Mesenchymal stem cell (in vitro differentiated cells and primary cell): ENCODE results near the gene XPO6.
"Not testable (repeated sequence)": the region's sequence is repeated elsewhere in the genome, so short reads cannot be mapped to it uniquely, and the experiment has no call there.

ENCODE experiments used
- DNase-seq: peaks from one replicate; pipeline ENCODE4 v3.0.0-alpha.2; 2013
- H2AFZ ChIP-seq: one replicate; pipeline ENCODE4 v1.6.1; 2013; ENCODE audit warnings: low read depth, mild to moderate bottlenecking, control low read depth, inconsistent platforms, low read length, moderate library complexity
- H2AK5ac ChIP-seq: 2 replicates; pipeline ENCODE4 v1.6.1; 2013; ENCODE audit warnings: low read length, moderate library complexity, mild to moderate bottlenecking, inconsistent platforms; ENCODE audit not compliant: severe bottlenecking
- H2BK120ac ChIP-seq: one replicate; pipeline ENCODE4 v1.6.1; 2013; ENCODE audit warnings: low read depth, mild to moderate bottlenecking, inconsistent platforms, low read length, moderate library complexity
- H2BK12ac ChIP-seq, 2 experiments: one replicate each; pipeline ENCODE4 v1.6.1; 2013; ENCODE audit warnings: inconsistent platforms in 2 of 2, low read length in 2 of 2, mild to moderate bottlenecking in 2 of 2, moderate library complexity in 2 of 2, control low read depth in 1 of 2
- H2BK15ac ChIP-seq: one replicate; pipeline ENCODE4 v1.6.1; 2013; ENCODE audit warnings: mild to moderate bottlenecking, low read depth, inconsistent platforms; ENCODE audit not compliant: poor library complexity, severe bottlenecking
- H2BK5ac ChIP-seq: 2 replicates; pipeline ENCODE4 v1.6.1; 2013; ENCODE audit warnings: low read depth, mild to moderate bottlenecking, low read length, control low read depth, inconsistent platforms; ENCODE audit not compliant: poor library complexity, severe bottlenecking
- H3K14ac ChIP-seq, 2 experiments: one replicate each; pipeline ENCODE4 v1.6.1; 2013; ENCODE audit warnings: inconsistent platforms in 2 of 2, low read length in 2 of 2, control low read depth in 1 of 2, mild to moderate bottlenecking in 1 of 2, moderate library complexity in 1 of 2
- H3K18ac ChIP-seq, 2 experiments: one replicate each; pipeline ENCODE4 v1.6.1; 2013; ENCODE audit warnings: inconsistent platforms in 2 of 2, low read length in 2 of 2, control low read depth in 1 of 2, low read depth in 1 of 2, mild to moderate bottlenecking in 1 of 2
- H3K23ac ChIP-seq, 2 experiments: one replicate each; pipeline ENCODE4 v1.6.1; 2013; ENCODE audit warnings: inconsistent platforms in 2 of 2, low read length in 2 of 2, mild to moderate bottlenecking in 2 of 2, moderate library complexity in 2 of 2, control low read depth in 1 of 2
- H3K27ac ChIP-seq: 2 replicates; pipeline ENCODE4 v1.5.1; 2013; ENCODE audit warnings: mild to moderate bottlenecking, moderate library complexity, low read length, control low read depth, inconsistent platforms; ENCODE audit not compliant: poor library complexity, severe bottlenecking
- H3K27me3 ChIP-seq, 2 experiments: 2 replicates each; pipeline versions ENCODE4 v1.6.1 to v1.7.0; 2013; ENCODE audit warnings: low read length in 2 of 2, mild to moderate bottlenecking in 2 of 2, moderate library complexity in 2 of 2, control low read depth in 1 of 2, inconsistent platforms in 1 of 2; ENCODE audit not compliant: control insufficient read depth in 1 of 2, insufficient read depth in 1 of 2
- H3K36me3 ChIP-seq, 2 experiments: 2 replicates each; pipeline versions ENCODE4 v1.6.1 to v1.7.0; 2013; ENCODE audit warnings: low read length in 2 of 2, control low read depth in 1 of 2, inconsistent platforms in 1 of 2, low read depth in 1 of 2, mild to moderate bottlenecking in 1 of 2; ENCODE audit not compliant: insufficient read depth in 2 of 2, control insufficient read depth in 1 of 2
- H3K4ac ChIP-seq, 2 experiments: one replicate each; pipeline ENCODE4 v1.6.1; 2013; ENCODE audit warnings: inconsistent platforms in 2 of 2, low read length in 2 of 2, mild to moderate bottlenecking in 2 of 2, moderate library complexity in 2 of 2, control low read depth in 1 of 2, low read depth in 1 of 2
- H3K4me1 ChIP-seq: 2 replicates; pipeline ENCODE4 v1.6.1; 2013; ENCODE audit warnings: low read depth, low read length, control low read depth; ENCODE audit not compliant: control insufficient read depth, insufficient read depth
- H3K4me2 ChIP-seq: 2 replicates; pipeline ENCODE4 v1.6.1; 2013; ENCODE audit warnings: low read length, mild to moderate bottlenecking, inconsistent platforms; ENCODE audit not compliant: poor library complexity, severe bottlenecking
- H3K4me3 ChIP-seq, 2 experiments: 2 replicates each; pipeline versions ENCODE4 v1.5.1 to v1.7.0; 2013; ENCODE audit warnings: low read length in 2 of 2, mild to moderate bottlenecking in 2 of 2, control low read depth in 1 of 2, low read depth in 1 of 2; ENCODE audit not compliant: insufficient read depth in 1 of 2
- H3K79me1 ChIP-seq: replicated peaks from 2 replicates; pipeline ENCODE4 v1.6.1; 2013; ENCODE audit warnings: mild to moderate bottlenecking, control low read depth, low read length, inconsistent platforms; ENCODE audit not compliant: poor library complexity, severe bottlenecking
- H3K9ac ChIP-seq: 2 replicates; pipeline ENCODE4 v1.7.0; 2013; ENCODE audit warnings: mild to moderate bottlenecking, low read length, moderate library complexity
- H3K9me3 ChIP-seq: 2 replicates; pipeline ENCODE4 v1.7.0; 2013; ENCODE audit warnings: mild to moderate bottlenecking, low read length; ENCODE audit not compliant: control insufficient read depth
- H4K8ac ChIP-seq: one replicate; pipeline ENCODE4 v1.6.1; 2013; ENCODE audit warnings: inconsistent platforms, mild to moderate bottlenecking, low read length, moderate library complexity
- H4K91ac ChIP-seq: one replicate; pipeline ENCODE4 v1.6.1; 2013; ENCODE audit warnings: mild to moderate bottlenecking, low read length, inconsistent platforms
- WGBS: methylation state at CpG from one replicate; pipeline ENCODE4 v1.1.7; 2013; ENCODE audit warnings: mixed read lengths; 5-methylcytosine and 5-hydroxymethylcytosine counted together

The XPO6 gene

DNA sequence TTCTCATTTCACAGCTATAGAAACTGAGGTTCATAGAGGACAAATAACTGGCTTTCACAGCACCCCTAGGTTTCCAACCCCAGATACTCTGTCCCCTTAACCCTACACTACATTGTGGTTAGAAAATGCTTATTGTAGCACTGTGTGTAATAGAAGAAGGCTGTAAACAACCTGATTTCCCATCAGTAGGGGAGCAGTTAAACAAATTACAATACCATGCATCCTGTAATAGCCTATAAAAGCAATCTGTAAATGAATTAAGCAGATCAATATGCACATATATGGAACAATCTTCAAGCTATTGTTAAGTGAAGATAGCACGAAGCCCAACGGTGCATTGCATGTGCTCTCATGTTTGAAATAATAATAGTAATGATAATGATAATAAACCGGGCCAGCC is 39.2 kb upstream of the XPO6 start:
- H3K4me2 ChIP-seq: no peak overlapping the region
- no peak for DNase-seq

GRCh38 chr16:28249483-28249882 is 37.7 kb upstream of the XPO6 start:
- not testable (repeated sequence) for H3K27ac ChIP-seq, H3K4me1 ChIP-seq, H2BK15ac ChIP-seq, H3K18ac ChIP-seq, H4K91ac ChIP-seq, H2BK12ac ChIP-seq, H3K23ac ChIP-seq, H2AK5ac ChIP-seq, H3K4me2 ChIP-seq, H3K36me3 ChIP-seq, H3K4me3 ChIP-seq, H2AFZ ChIP-seq, H3K4ac ChIP-seq, DNase-seq, H2BK120ac ChIP-seq, H2BK5ac ChIP-seq, H4K8ac ChIP-seq, H3K9ac ChIP-seq, H3K79me1 ChIP-seq, H3K14ac ChIP-seq
- H3K27me3 ChIP-seq: peaks cover 0 to 13% of the 10 kb centered on the region in 2 experiments
- 82% methylated on average over 2 of the region's 2 CpGs for WGBS
- H3K9me3 ChIP-seq: peaks cover 12% of the 10 kb centered on the region

More for the DNA sequence above, 39.2 kb upstream of the XPO6 start:
- no peak overlapping the region for H3K4me3 ChIP-seq
- no peak overlapping the region for H2BK15ac ChIP-seq
- H2AFZ ChIP-seq: no peak overlapping the region
- 46% methylated on average over 3 of the region's 3 CpGs for WGBS
- H3K27ac ChIP-seq: no peak overlapping the region
- H2BK120ac ChIP-seq: no peak overlapping the region
- H4K91ac ChIP-seq: no peak overlapping the region
- H2BK12ac ChIP-seq: no peak overlapping the region
- no peaks in the 10 kb centered on the region for H3K79me1 ChIP-seq
- no peaks in the 10 kb centered on the region for H3K4me1 ChIP-seq
- H3K14ac ChIP-seq: no peak overlapping the region
- H3K4ac ChIP-seq: no peak overlapping the region
- H3K27me3 ChIP-seq: peaks cover 3 to 23% of the 10 kb centered on the region in 2 experiments
- no peak overlapping the region for H4K8ac ChIP-seq
- no peak overlapping the region for H3K23ac ChIP-seq
- H3K9me3 ChIP-seq: peaks cover 12% of the 10 kb centered on the region
- H2BK5ac ChIP-seq: no peak overlapping the region
- H3K9ac ChIP-seq: no peak overlapping the region
- no peak overlapping the region for H3K18ac ChIP-seq
- no peak overlapping the region for H2AK5ac ChIP-seq
- H3K36me3 ChIP-seq: no peaks in the 10 kb centered on the region

GRCh38 chr16:28241924-28242323 is 30.2 kb upstream of the XPO6 start:
- Histone ChIP-seq H3K4me3 (no peak overlapping the region), H3K36me3 (no peaks in the 10 kb centered on the region), H3K14ac (no peak overlapping the region), H3K79me1 (no peaks in the 10 kb centered on the region), H2BK12ac (no peak overlapping the region), H2BK120ac (no peak overlapping the region), H3K27ac (no peak overlapping the region), H3K9me3 (peaks cover 7% of the 10 kb centered on the region), H2AK5ac (no peak overlapping the region), H3K27me3 (peaks cover 0 to 4% of the 10 kb centered on the region in 2 experiments), H2AFZ (no peak overlapping the region), H4K8ac (no peak overlapping the region), H2BK5ac (no peak overlapping the region), H3K4me2 (no peak overlapping the region), H3K4ac (no peak overlapping the region), H2BK15ac (no peak overlapping the region), H3K4me1 (no peaks in the 10 kb centered on the region), H3K23ac (no peak overlapping the region), H3K18ac (no peak overlapping the region), H4K91ac (no peak overlapping the region), H3K9ac (no peak overlapping the region)
- WGBS: 92% methylated on average over 6 of the region's 6 CpGs
- DNase-seq: no peak

DNA sequence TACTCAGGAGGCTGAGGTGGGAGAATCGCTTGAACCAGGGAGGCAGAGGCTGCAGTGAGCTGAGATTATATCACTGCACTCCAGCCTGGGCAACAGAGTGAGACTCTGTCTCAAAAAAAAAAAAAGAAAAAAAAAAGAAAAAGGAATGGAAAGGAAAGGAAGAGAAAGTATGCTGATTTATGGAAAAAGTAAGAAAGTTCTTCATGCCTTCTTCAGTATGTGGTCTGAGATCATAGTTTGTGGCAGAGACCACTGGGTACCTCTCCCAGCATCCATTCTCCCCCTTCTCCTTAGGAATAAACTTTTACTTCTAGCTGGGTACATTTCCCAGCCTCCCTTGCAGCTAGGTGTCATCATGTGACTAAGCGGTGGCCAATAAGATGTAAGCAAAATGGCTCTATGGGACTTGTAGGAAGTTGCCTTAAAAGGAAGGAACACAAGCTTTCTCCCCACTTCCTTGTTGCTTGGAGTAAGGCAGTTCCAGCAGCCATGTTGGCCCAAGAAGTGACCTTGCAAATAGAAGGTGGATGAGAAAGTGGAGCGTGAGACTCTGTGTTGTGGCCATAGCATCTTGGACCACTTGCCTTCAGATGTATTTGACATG is 26.1 kb upstream of the XPO6 start:
- Histone ChIP-seq H2BK120ac (no peak overlapping the region), H3K4me1 (no peaks in the 10 kb centered on the region), H3K4me2 (no peak overlapping the region), H3K4ac (no peak overlapping the region), H2BK15ac (no peak overlapping the region), H3K27ac (no peak overlapping the region), H2AK5ac (no peak overlapping the region), H2BK5ac (no peak overlapping the region), H3K23ac (no peak overlapping the region), H3K18ac (no peak overlapping the region), H3K9me3 (peaks cover 7% of the 10 kb centered on the region), H3K36me3 (no peaks in the 10 kb centered on the region), H2BK12ac (no peak overlapping the region), H3K9ac (no peak overlapping the region), H4K8ac (no peak overlapping the region), H3K4me3 (peak overlapping the region in 1 of 2 experiments; percentile 18), H4K91ac (no peak overlapping the region), H2AFZ (no peak overlapping the region), H3K14ac (no peak overlapping the region), H3K79me1 (no peaks in the 10 kb centered on the region), H3K27me3 (peaks cover 0 to 4% of the 10 kb centered on the region in 2 experiments)
- DNase-seq: no peak
- 97% methylated on average over 3 of the region's 3 CpGs for WGBS
